H9 (cell line): ENCODE measurements around the gene CAPN3. TPM values are rescaled to one million over a fixed set of nuclear protein-coding genes. Genes with fewer than 3 reads are reported as not detected.

ENCODE experiments used
- DNase-seq: peaks from one replicate; pipeline ENCODE4 v3.0.0-alpha.2; 2017
- H2AFZ ChIP-seq: one replicate; pipeline ENCODE4 v1.6.1; 2013; ENCODE audit warnings: mild to moderate bottlenecking, low read length, control low read depth, moderate library complexity
- H2AK5ac ChIP-seq: 2 replicates; pipeline ENCODE4 v1.6.1; 2013; ENCODE audit warnings: low read length, control low read depth, mixed read lengths; ENCODE audit not compliant: insufficient read length
- H2BK120ac ChIP-seq: one replicate; pipeline ENCODE4 v1.6.1; 2013; ENCODE audit warnings: low read depth, mild to moderate bottlenecking, low read length, control low read depth, inconsistent platforms; ENCODE audit not compliant: poor library complexity, severe bottlenecking
- H2BK12ac ChIP-seq: 2 replicates; pipeline ENCODE4 v1.6.1; 2013; ENCODE audit warnings: low read length, control low read depth, mixed read lengths, low read depth; ENCODE audit not compliant: insufficient read length
- H2BK15ac ChIP-seq: 2 replicates; pipeline ENCODE4 v1.6.1; 2013; ENCODE audit warnings: low read depth, low read length, control low read depth
- H2BK20ac ChIP-seq: one replicate; pipeline ENCODE4 v1.6.1; 2013; ENCODE audit warnings: low read depth, mild to moderate bottlenecking, low read length, control low read depth, inconsistent platforms; ENCODE audit not compliant: poor library complexity, severe bottlenecking
- H2BK5ac ChIP-seq: 2 replicates; pipeline ENCODE4 v1.6.1; 2013; ENCODE audit warnings: low read length, control low read depth, mixed read lengths; ENCODE audit not compliant: insufficient read length
- H3K14ac ChIP-seq: 2 replicates; pipeline ENCODE4 v1.6.1; 2013; ENCODE audit warnings: low read length, control low read depth; ENCODE audit not compliant: insufficient read depth
- H3K18ac ChIP-seq: 2 replicates; pipeline ENCODE4 v1.6.1; 2013; ENCODE audit warnings: low read depth, mild to moderate bottlenecking, mixed read lengths, low read length, control low read depth; ENCODE audit not compliant: insufficient read length
- H3K23ac ChIP-seq: 2 replicates; pipeline ENCODE4 v1.6.1; 2013; ENCODE audit warnings: low read length, control low read depth, mixed read lengths, low read depth; ENCODE audit not compliant: insufficient read length
- H3K23me2 ChIP-seq: 2 replicates; pipeline ENCODE4 v1.6.1; 2013; ENCODE audit warnings: low read depth, mild to moderate bottlenecking, mixed read lengths, low read length, control low read depth; ENCODE audit not compliant: insufficient read length, poor library complexity, severe bottlenecking
- H3K27ac ChIP-seq: 2 replicates; pipeline ENCODE4 v1.5.1; 2013; ENCODE audit warnings: low read length, control low read depth, mixed read lengths, low read depth; ENCODE audit not compliant: insufficient read length
- H3K27me3 ChIP-seq: 2 replicates; pipeline ENCODE4 v1.6.1; 2013; ENCODE audit warnings: low read length, control low read depth, inconsistent platforms; ENCODE audit not compliant: insufficient read depth
- H3K4ac ChIP-seq: 2 replicates; pipeline ENCODE4 v1.6.1; 2013; ENCODE audit warnings: low read depth, mild to moderate bottlenecking, control low read depth, inconsistent platforms, low read length, moderate library complexity
- H3K4me1 ChIP-seq: 2 replicates; pipeline ENCODE4 v1.6.1; 2013; ENCODE audit warnings: low read length, control low read depth, inconsistent platforms; ENCODE audit not compliant: insufficient read depth
- H3K4me2 ChIP-seq: 2 replicates; pipeline ENCODE4 v1.6.1; 2013; ENCODE audit warnings: low read length, control low read depth, mixed read lengths; ENCODE audit not compliant: insufficient read length, insufficient read depth
- H3K56ac ChIP-seq: 2 replicates; pipeline ENCODE4 v1.6.1; 2013; ENCODE audit warnings: low read depth, mild to moderate bottlenecking, mixed read lengths, low read length, control low read depth; ENCODE audit not compliant: insufficient read length
- H3K79me1 ChIP-seq: 2 replicates; pipeline ENCODE4 v1.6.1; 2013; ENCODE audit warnings: low read depth, mild to moderate bottlenecking, moderate library complexity, low read length, control low read depth, inconsistent platforms; ENCODE audit not compliant: insufficient read depth, poor library complexity, severe bottlenecking
- H3K79me2 ChIP-seq: 2 replicates; pipeline ENCODE4 v1.6.1; 2013; ENCODE audit warnings: low read length, control low read depth, inconsistent platforms; ENCODE audit not compliant: insufficient read depth
- H3K9ac ChIP-seq: 2 replicates; pipeline ENCODE4 v1.6.1; 2013; ENCODE audit warnings: low read length, control low read depth, mixed read lengths; ENCODE audit not compliant: insufficient read length; ENCODE audit errors: extremely low read depth
- H3K9me3 ChIP-seq: one replicate; pipeline ENCODE4 v1.6.1; 2013; ENCODE audit warnings: low read depth, low read length, inconsistent platforms; ENCODE audit not compliant: control insufficient read depth
- H3T11ph ChIP-seq: one replicate; pipeline ENCODE4 v1.6.1; 2013; ENCODE audit warnings: mild to moderate bottlenecking, low read length, control low read depth, inconsistent platforms
- H4K20me1 ChIP-seq: one replicate; pipeline ENCODE4 v1.6.1; 2013; ENCODE audit not compliant: control insufficient read depth, insufficient read length, insufficient read depth
- H4K5ac ChIP-seq: 2 replicates; pipeline ENCODE4 v1.6.1; 2013; ENCODE audit warnings: low read depth, mild to moderate bottlenecking, mixed read lengths, low read length, control low read depth; ENCODE audit not compliant: insufficient read length
- H4K8ac ChIP-seq: replicated peaks from 2 replicates; pipeline ENCODE4 v1.6.1; 2013; ENCODE audit warnings: low read length, control low read depth, mixed read lengths, low read depth; ENCODE audit not compliant: insufficient read length
- H4K91ac ChIP-seq: 2 replicates; pipeline ENCODE4 v1.6.1; 2013; ENCODE audit warnings: low read depth, mild to moderate bottlenecking, moderate library complexity, mixed read lengths, low read length, control low read depth; ENCODE audit not compliant: insufficient read length
- H3K27ac Mint-ChIP-seq, 3 experiments: 2 replicates in 2 of 3; 3 replicates in 1 of 3; pipeline ENCODE4 v1.8.0; 2020 to 2021; ENCODE audit warnings: mixed read lengths in 3 of 3, mild to moderate bottlenecking in 1 of 3, moderate library complexity in 1 of 3
- H3K27me3 Mint-ChIP-seq: 2 replicates; pipeline ENCODE4 v1.8.0; 2021; ENCODE audit warnings: low read depth, mild to moderate bottlenecking, moderate library complexity, mixed read lengths
- H3K36me3 Mint-ChIP-seq, 3 experiments: 2 replicates in 2 of 3; 3 replicates in 1 of 3; pipeline ENCODE4 v1.8.0; 2020 to 2021; ENCODE audit warnings: low read depth in 3 of 3, mixed read lengths in 3 of 3; ENCODE audit not compliant: insufficient read depth in 1 of 3
- H3K4me1 Mint-ChIP-seq, 2 experiments: 2 replicates each; pipeline ENCODE4 v1.8.0; 2020; ENCODE audit warnings: mixed read lengths in 2 of 2
- H3K4me3 Mint-ChIP-seq, 2 experiments: 2 replicates in 1 of 2; 3 replicates in 1 of 2; pipeline ENCODE4 v1.8.0; 2020 to 2021; ENCODE audit warnings: mild to moderate bottlenecking in 2 of 2, mixed read lengths in 2 of 2, moderate library complexity in 1 of 2
- H3K9me3 Mint-ChIP-seq, 2 experiments: 2 replicates in 1 of 2; 3 replicates in 1 of 2; pipeline ENCODE4 v1.8.0; 2020; ENCODE audit warnings: mild to moderate bottlenecking in 2 of 2, mixed read lengths in 2 of 2, moderate library complexity in 1 of 2
- CTCF ChIP-seq: fragments of 200-600 bp; sonication (generic); conservative IDR thresholded peaks from 3 replicates; pipeline ENCODE4 v1.8.0; 2021; ENCODE audit warnings: antibody characterized with exemption, mild to moderate bottlenecking
- WGBS: extraction: QIAGEN DNeasy Blood & Tissue Kit; methylation state at CpG from one replicate; pipeline ENCODE4 v1.1.7; 2013; ENCODE audit warnings: missing lambda C conversion rate, low lambda C conversion rate, mixed read lengths; ENCODE audit not compliant: insufficient read length; ENCODE audit errors: extremely low coverage; 5-methylcytosine and 5-hydroxymethylcytosine counted together
- total RNA-seq: library from RNA; stranded (reverse); gene quantifications from 2 replicates; pipeline ENCODE4 v1.2.1, GENCODE V29; 2021

The CAPN3 gene
- total RNA-seq, 1 experiment from 2014 or later: 0.31 TPM

DNA sequence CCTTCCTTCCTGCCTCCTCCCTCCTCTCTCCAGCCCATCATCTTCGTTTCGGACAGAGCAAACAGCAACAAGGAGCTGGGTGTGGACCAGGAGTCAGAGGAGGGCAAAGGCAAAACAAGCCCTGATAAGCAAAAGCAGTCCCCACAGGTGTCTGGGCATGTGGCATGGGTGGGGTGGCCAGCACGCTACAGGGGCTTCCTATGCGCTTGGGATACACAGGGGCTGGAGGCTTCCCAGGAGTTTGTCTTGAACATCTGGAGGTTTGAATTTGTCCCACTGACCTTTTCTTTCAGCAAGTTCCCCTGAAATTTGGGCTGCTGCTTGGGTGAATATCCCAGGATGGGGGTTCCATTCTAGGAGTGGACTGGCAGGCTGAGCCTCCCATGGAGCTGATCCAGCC is 48.9 kb downstream of the CAPN3 start:
- H3K9me3 ChIP-seq: no peaks in the 10 kb centered on the region
- no peak overlapping the region for H3K23ac ChIP-seq
- no peak overlapping the region for H3K14ac ChIP-seq
- H3K79me1 ChIP-seq: no peaks in the 10 kb centered on the region
- no peak overlapping the region for H3K4me2 ChIP-seq
- WGBS: no CpG with 5 or more reads among the region's 4 CpGs
- no peak overlapping the region for H3K27ac Mint-ChIP-seq
- H2AFZ ChIP-seq: no peak overlapping the region
- no peak overlapping the region for H2BK12ac ChIP-seq
- DNase-seq: no peak
- H3K18ac ChIP-seq: no peak overlapping the region
- H4K20me1 ChIP-seq: no peaks in the 10 kb centered on the region
- H2BK120ac ChIP-seq: no peak overlapping the region
- no peak overlapping the region for H4K5ac ChIP-seq
- no peaks in the 10 kb centered on the region for H3K79me2 ChIP-seq
- H3K4me1 Mint-ChIP-seq: no peaks in the 10 kb centered on the region
- no peaks in the 10 kb centered on the region for H3K27me3 Mint-ChIP-seq
- H3K4me3 Mint-ChIP-seq: no peak overlapping the region
- H3K4me1 ChIP-seq: no peaks in the 10 kb centered on the region
- no peak overlapping the region for H2BK5ac ChIP-seq
- no peak overlapping the region for H3K9ac ChIP-seq
- peaks cover 1 to 10% (median 3%) of the 10 kb centered on the region in 3 experiments; a peak in 5 of 7 replicates for H3K36me3 Mint-ChIP-seq
- H3T11ph ChIP-seq: no peak overlapping the region
- no peaks in the 10 kb centered on the region for H3K9me3 Mint-ChIP-seq
- H3K56ac ChIP-seq: no peak overlapping the region
- H2BK15ac ChIP-seq: no peak overlapping the region
- no peak overlapping the region for H2BK20ac ChIP-seq
- H3K4ac ChIP-seq: no peak overlapping the region
- H3K27ac ChIP-seq: no peak overlapping the region
- no peaks in the 10 kb centered on the region for H3K23me2 ChIP-seq
- no peak overlapping the region for H4K8ac ChIP-seq
- H4K91ac ChIP-seq: no peak overlapping the region
- no peaks in the 10 kb centered on the region for H3K27me3 ChIP-seq
- no peak for TF ChIP-seq CTCF
- no peak overlapping the region for H2AK5ac ChIP-seq
